HG03521 (cell line): Measurements from ENCODE around the gene RPL6.
"Not testable (repeated sequence)": the region's sequence is repeated elsewhere in the genome, so short reads cannot be mapped to it uniquely, and the experiment has no call there.

Experiments
- ATAC-seq: cut with Tn5 transposase; IDR thresholded peaks from one replicate; pipeline ENCODE4 v1.9.1; 2021; ENCODE audit warnings: mild to moderate bottlenecking, moderate library complexity; ENCODE audit not compliant: unreplicated experiment

Gene RPL6

GRCh38 chr12:112409064-112409905 is at the start of gene RPL6:
RPL6 (minus strand) TSS chr12:112409605; CDS start chr12:112408656, 949 bp downstream.
- ATAC-seq, result peak; percentile 82

GRCh38 chr12:112458751-112459150 is 49.3 kb upstream of the RPL6 start:
- no peak for ATAC-seq

- ATAC-seq, result no peak
Observed at GRCh38 chr12:112458330-112458729, 48.9 kb upstream of the RPL6 start.

GRCh38 chr12:112457142-112457541 is 47.7 kb upstream of the RPL6 start:
- not testable (repeated sequence) for ATAC-seq

GRCh38 chr12:112456029-112456428 is 46.6 kb upstream of the RPL6 start:
- ATAC-seq, result no peak

- no peak for ATAC-seq
Observed at GRCh38 chr12:112450725-112451124, 41.3 kb upstream of the RPL6 start.

- ATAC-seq, result not testable (repeated sequence)
Observed at GRCh38 chr12:112448165-112448564, 38.8 kb upstream of the RPL6 start.

GRCh38 chr12:112447106-112447505 is 37.7 kb upstream of the RPL6 start:
- ATAC-seq, result no peak

- no peak for ATAC-seq
Observed at GRCh38 chr12:112446008-112446725, 36.8 kb upstream of the RPL6 start.

- ATAC-seq, result no peak
Observed at GRCh38 chr12:112443916-112444315, 34.5 kb upstream of the RPL6 start.

GRCh38 chr12:112440653-112441052 is 31.2 kb upstream of the RPL6 start:
- not testable (repeated sequence) for ATAC-seq

GRCh38 chr12:112439769-112440168 is 30.4 kb upstream of the RPL6 start:
- no peak for ATAC-seq

- ATAC-seq, result not testable (repeated sequence)
Observed at GRCh38 chr12:112438645-112439044, 29.2 kb upstream of the RPL6 start.

- no peak for ATAC-seq
Observed at GRCh38 chr12:112433551-112433950, 24.1 kb upstream of the RPL6 start.

GRCh38 chr12:112431965-112432364 is 22.6 kb upstream of the RPL6 start:
- ATAC-seq, result no peak

- ATAC-seq, result no peak
Observed at GRCh38 chr12:112430929-112431328, 21.5 kb upstream of the RPL6 start.

- no peak for ATAC-seq
Observed at GRCh38 chr12:112427760-112428159, 18.4 kb upstream of the RPL6 start.

GRCh38 chr12:112425582-112426382 is 16.4 kb upstream of the RPL6 start:
- no peak for ATAC-seq

- no peak for ATAC-seq
Observed at GRCh38 chr12:112424126-112424525, 14.7 kb upstream of the RPL6 start.

- ATAC-seq, result no peak
Observed at GRCh38 chr12:112422531-112422930, 13.1 kb upstream of the RPL6 start.

- no peak for ATAC-seq
Observed at GRCh38 chr12:112421363-112421762, 12.0 kb upstream of the RPL6 start.
